ENCODE data around the gene CCDC110.
A peak's percentile ranks its signal among the peaks of the same experiment; 100 is the strongest.

CCDC110 gene

GRCh38 chr4:185470501-185471195 lies 885 bp downstream of the CCDC110 start:
- peak in 1 of 2 experiments; percentile 13 for DNase-seq

GRCh38 chr4:185469580-185470154 lies 1.9 kb downstream of the CCDC110 start:
- no peak for DNase-seq

- no peak for DNase-seq
Measured at GRCh38 chr4:185468999-185469398, 2.5 kb downstream of the CCDC110 start.

- no peak for DNase-seq
Measured at GRCh38 chr4:185467991-185468390, 3.5 kb downstream of the CCDC110 start.

GRCh38 chr4:185467101-185467500 lies 4.4 kb downstream of the CCDC110 start:
- no peak for DNase-seq

- DNase-seq = no peak
Measured at GRCh38 chr4:185465707-185466106, 5.8 kb downstream of the CCDC110 start.

- DNase-seq = no peak
Measured at GRCh38 chr4:185464887-185465286, 6.6 kb downstream of the CCDC110 start.

- DNase-seq = no peak
Measured at GRCh38 chr4:185464183-185464582, 7.3 kb downstream of the CCDC110 start.

- DNase-seq = no peak
Measured at GRCh38 chr4:185463541-185463940, 8.0 kb downstream of the CCDC110 start.

GRCh38 chr4:185461565-185461964 lies 10.0 kb downstream of the CCDC110 start:
- no peak for DNase-seq

- DNase-seq = no peak
Measured at GRCh38 chr4:185457136-185457535, 14.4 kb downstream of the CCDC110 start.

GRCh38 chr4:185456131-185456530 lies 15.4 kb downstream of the CCDC110 start:
- DNase-seq = no peak

GRCh38 chr4:185445209-185445608 lies 26.3 kb downstream of the CCDC110 start:
- no peak for DNase-seq

- no peak for DNase-seq
Measured at GRCh38 chr4:185441479-185441878, 30.1 kb downstream of the CCDC110 start.

- DNase-seq = no peak
Measured at GRCh38 chr4:185437809-185438208, 33.7 kb downstream of the CCDC110 start.

- no peak for DNase-seq
Measured at GRCh38 chr4:185435466-185435865, 36.1 kb downstream of the CCDC110 start.

GRCh38 chr4:185429660-185430059 lies 41.9 kb downstream of the CCDC110 start:
- no peak for DNase-seq

- DNase-seq = no peak
Measured at GRCh38 chr4:185426960-185427688, 44.4 kb downstream of the CCDC110 start.

- DNase-seq = peak; percentile 33 to 74
Measured at GRCh38 chr4:185425647-185426352, 45.7 kb downstream of the CCDC110 start, which contains the start of gene UFSP2. TSS of gene UFSP2 (minus strand) at chr4:185425964. CDS start at chr4:185425868, 96 bp downstream.

GRCh38 chr4:185424905-185425646 lies 46.5 kb downstream of the CCDC110 start:
- no peak for DNase-seq

GRCh38 chr4:185421366-185422124 lies 50.0 kb downstream of the CCDC110 start:
- no peak for DNase-seq

GRCh38 chr4:185416955-185417354 lies 54.6 kb downstream of the CCDC110 start:
- DNase-seq = no peak

Data from SHP77 (cell line).